Heart right ventricle (tissue), 16 donors: Measurements from ENCODE around the gene SRP72. TPM values are rescaled to one million over a fixed set of nuclear protein-coding genes. Genes with fewer than 3 reads are reported as not detected.

Source experiments
- ATAC-seq, 8 donors: fragments of 200-7000 bp; cut with Tn5 transposase; one replicate each; pipeline ENCODE4 v1.9.1; 2020; ENCODE audit warnings: mild to moderate bottlenecking in 8 of 8, moderate library complexity in 8 of 8, moderate number of reproducible peaks in 1 of 8
- DNase-seq, 2 donors: peaks; one replicate each; pipeline ENCODE4 v3.0.0-alpha.2; 2020
- H3K27ac ChIP-seq, 10 donors: fragments of 200-600 bp; sonication (generic) in 2 of 10; one replicate each; pipeline versions ENCODE4 v1.5.0 to v1.8.0; 2020 to 2022; ENCODE audit warnings: mild to moderate bottlenecking in 3 of 10
- H3K27me3 ChIP-seq, 7 donors: fragments of 200-600 bp; one replicate each; pipeline ENCODE4 v1.8.0; 2021 to 2022; ENCODE audit warnings: mild to moderate bottlenecking in 2 of 7
- H3K36me3 ChIP-seq, 9 donors: fragments of 200-600 bp; sonication (generic) in 1 of 9; one replicate each; pipeline versions ENCODE4 v1.5.0 to v1.8.0; 2020 to 2022; ENCODE audit warnings: mild to moderate bottlenecking in 2 of 9
- H3K4me1 ChIP-seq, 9 donors: fragments of 200-600 bp; sonication (generic) in 1 of 9; one replicate each; pipeline versions ENCODE4 v1.5.0 to v1.8.0; 2020 to 2022; ENCODE audit warnings: mild to moderate bottlenecking in 4 of 9
- H3K4me3 ChIP-seq, 10 donors: fragments of 200-600 bp; sonication (generic) in 2 of 10; one replicate each; pipeline versions ENCODE4 v1.5.0 to v1.8.0; 2020 to 2022; ENCODE audit warnings: mild to moderate bottlenecking in 7 of 10, moderate library complexity in 2 of 10
- H3K9me3 ChIP-seq, 11 donors: fragments of 200-600 bp in 10 of 11; sonication (generic) in 2 of 11; one replicate each; pipeline versions ENCODE4 v1.5.0 to v1.8.0; 2013 to 2022; ENCODE audit warnings: mild to moderate bottlenecking in 2 of 11, control low read depth in 1 of 11, moderate library complexity in 1 of 11
- CTCF ChIP-seq, 9 donors: fragments of 200-600 bp; sonication (generic) in 2 of 9; IDR thresholded peaks; one replicate each; pipeline versions ENCODE4 v1.5.0 to v1.8.0; 2021 to 2022; ENCODE audit warnings: antibody characterized with exemption in 9 of 9, mild to moderate bottlenecking in 5 of 9, moderate library complexity in 1 of 9
- WGBS, 2 donors: extraction: QIAGEN DNeasy Blood & Tissue Kit; methylation state at CpG; one replicate each; pipeline ENCODE4 v1.1.7; 2013; ENCODE audit warnings: inconsistent platforms in 1 of 2; 5-methylcytosine and 5-hydroxymethylcytosine counted together
- intact Hi-C, 10 donors: fragments of 100-400 bp; cut with DNase I; formaldehyde crosslinking; loops; one replicate each; pipeline versions ENCODE4 v1.11.1 to v1.14.2; 2022
- long read RNA-seq, 3 donors: library from polyadenylated mRNA; unstranded; transcript quantifications; one replicate each; pipeline ENCODE4 v2.0.0, GENCODE V29; 2020 to 2021
- polyA plus RNA-seq, 2 donors: library from polyadenylated mRNA; stranded (reverse); fragments of 200-250 nt; gene quantifications; one replicate each; pipeline ENCODE4 v1.2.3, GENCODE V29; 2013
- total RNA-seq, 10 donors: library from RNA; stranded (reverse); fragmentation: NEBNext Ultra II Directional in 3 of 10; extraction: Animal tissue kit (Norgen Biotek cat#: 25700) in 3 of 10; gene quantifications; one replicate each; pipeline versions ENCODE4 v1.2.1 to v1.2.4, GENCODE V29; 2021 to 2023
- donor health status: Arrhythmogenic right ventricular cardiomyopathy.
- donor health status: ischemic (EF 13 %, LVEDD 7.1; RV severe dilation, severe dysfunction).
- donor health status: healthy with polysubstance abuse.
- donor health status: DM: no; HTN: yes; CAD: no.
- donor health status: DM: no; HTN: no; CAD: no.
- donor health status: ischemic (EF 25% LVEDD 6.9; RV normal size, moderate dysfunction).
- donor health status: ischemic (EF 25% LVEDD 5.7; RV mildly dilated, moderate dysfunction).
- donor health status: healthy.
- donor health status: DM: yes; HTN: yes; CAD: no.
- donor health status: Ischemic cardiomyopathy.
- donor health status: ischemic (EF 35%, LVEDD 5.7; RV mildly dilated, moderate dysfunction).
- donor health status: nonischemic (EF 11% LVEDD 7.7; RV severe dilation, severe dysfunction).
- donor health status: DM: yes; HTN: yes; CAD: no.
- donor health status: PGD.
- donor health status: ischemic (EF 29% LVEDD 5.4; RV normal size, mild dysfunction).
- donor health status: nonischemic (EF 23%, LVEDD 6.1; RV moderate dilation, normal function).

Gene SRP72
- 10 to 100 TPM; 36.7 to 54.5 (median 41.8) TPM for total RNA-seq
- polyA plus RNA-seq: 10 to 100 TPM; 22.8 to 27.4 TPM
- long read RNA-seq, donor 1, full-length matches to known transcripts: 15 of 44 reads
- long read RNA-seq, donor 1, partial matches to known transcripts: 25 of 44 reads
- long read RNA-seq, donor 1, other reads (novel, unspliced or antisense): 4 of 44 reads
- long read RNA-seq, donor 2, full-length matches to known transcripts: 11 of 32 reads
- long read RNA-seq, donor 2, partial matches to known transcripts: 21 of 32 reads
- long read RNA-seq, donor 2, other reads (novel, unspliced or antisense): 0 of 32 reads
- long read RNA-seq, donor 3, full-length matches to known transcripts: 15 of 95 reads
- long read RNA-seq, donor 3, partial matches to known transcripts: 76 of 95 reads
- long read RNA-seq, donor 3, other reads (novel, unspliced or antisense): 4 of 95 reads

GRCh38 chr4:56467284-56468096 is at the start of gene SRP72:
Gene SRP72, plus strand, starts transcription at chr4:56467617. Its CDS starts 19 bp downstream, at chr4:56467636.
- WGBS, 2 donors: 1% methylated on average over 62 of the region's 62 CpGs
- peak within 1 kb of the TSS; percentile 83 to 99 (median 91) for H3K4me3 ChIP-seq
- no peaks in the 10 kb centered on the region for H3K27me3 ChIP-seq
- TF ChIP-seq CTCF (IDR thresholded peaks at IDR 0.05): no peak
- H3K9me3 ChIP-seq: no peaks in the 10 kb centered on the region
- peak; percentile 97 to 99 (median 98) for ATAC-seq
- peak; percentile 85 to 88 for DNase-seq
- intact Hi-C loops: loop anchor here in 3 of 10 donors (1.0 to 10.0 kb wide), 3 partner anchors 31 to 507 kb away; partner anchors contain the start of genes NOA1 (in 1 of the 3), PAICS (in 1 of the 3) and POLR2B (in 1 of the 3)
- peak within 1 kb of the TSS; percentile 49 to 93 (median 88) for H3K27ac ChIP-seq
- peaks cover 0 to 50% (median 20%) of the 10 kb centered on the region in 9 donors for H3K36me3 ChIP-seq
- H3K4me1 ChIP-seq: peaks cover 5 to 47% (median 38%) of the 10 kb centered on the region in 9 donors

- no peaks in the 10 kb centered on the region for H3K27me3 ChIP-seq
- H3K36me3 ChIP-seq: no peaks in the 10 kb centered on the region
- peak in 4 of 8 donors; percentile 48 to 55 (median 50) for ATAC-seq
- TF ChIP-seq CTCF (IDR thresholded peaks at IDR 0.05): no peak
- peaks cover 0 to 5% (median 0%) of the 10 kb centered on the region in 9 donors for H3K4me1 ChIP-seq
- DNase-seq: no peak
- H3K4me3 ChIP-seq: peak overlapping the region in 6 of 10 donors; percentile 21 to 31 (median 26)
- H3K9me3 ChIP-seq: no peaks in the 10 kb centered on the region
- intact Hi-C loops: loop anchor here (2.0 to 10.0 kb wide), 8 partner anchors 111 to 413 kb away; a partner anchor contains a TSS
- WGBS, 2 donors: 70 to 75% methylated on average over 5 of the region's 5 CpGs
- no peak overlapping the region for H3K27ac ChIP-seq
Observed at GRCh38 chr4:56424176-56424575, 43.2 kb upstream of the SRP72 start.

GRCh38 chr4:56424697-56425514 is 42.5 kb upstream of the SRP72 start:
- WGBS, 2 donors: 48 to 54% methylated on average over 5 of the region's 5 CpGs
- Histone ChIP-seq H3K4me1 (peaks cover 0 to 5% (median 0%) of the 10 kb centered on the region in 9 donors), H3K9me3 (no peaks in the 10 kb centered on the region), H3K4me3 (peak overlapping the region in 6 of 10 donors; percentile 21 to 31 (median 26)), H3K36me3 (no peaks in the 10 kb centered on the region), H3K27me3 (no peaks in the 10 kb centered on the region), H3K27ac (no peak overlapping the region)
- intact Hi-C loops: loop anchor here (2.0 to 10.0 kb wide), 8 partner anchors 110 to 412 kb away; a partner anchor contains a TSS
- ATAC-seq (peak in 5 of 8 donors; percentile 55 to 67 (median 62)), DNase-seq (peak in 1 of 2 donors; percentile 30)
- TF ChIP-seq CTCF (IDR thresholded peaks at IDR 0.05): peak; percentile 28 to 77 (median 68)
